WTC11 (cell line): ENCODE data around the gene TYW1B.
"Not testable (repeated sequence)": the region's sequence is repeated elsewhere in the genome, so short reads cannot be mapped to it uniquely, and the experiment has no call there.

Experiments used
- AR ChIP-seq: fragments of 250-450 bp; sonication (Bioruptor Pico); IDR thresholded peaks from 2 replicates; pipeline ENCODE4 v1.9.0; 2021; ENCODE audit warnings: mild to moderate bottlenecking
- CREB1 ChIP-seq: sonication (generic); formaldehyde crosslinking; IDR thresholded peaks from 2 replicates; pipeline ENCODE4 v1.8.0; 2023; ENCODE audit warnings: mild to moderate bottlenecking, missing genetic modification reagents
- CTCF ChIP-seq: fragments of 200-600 bp; IDR thresholded peaks from 2 replicates; pipeline ENCODE4 v1.8.0; 2022; ENCODE audit warnings: antibody characterized with exemption
- FOXJ3 ChIP-seq: sonication (generic); formaldehyde crosslinking; IDR thresholded peaks from 2 replicates; pipeline ENCODE4 v1.9.0; 2021; ENCODE audit warnings: missing genetic modification reagents, mild to moderate bottlenecking, borderline replicate concordance
- FOXK1 ChIP-seq: sonication (generic); formaldehyde crosslinking; IDR thresholded peaks from 2 replicates; pipeline ENCODE4 v1.8.0; 2022; ENCODE audit warnings: mild to moderate bottlenecking, moderate library complexity, missing genetic modification reagents
- NFYB ChIP-seq: sonication (generic); formaldehyde crosslinking; conservative IDR thresholded peaks from 2 replicates; pipeline ENCODE4 v1.8.0; 2022; ENCODE audit warnings: low read depth, missing genetic modification reagents
- NR1H2 ChIP-seq: sonication (generic); formaldehyde crosslinking; IDR thresholded peaks from 2 replicates; pipeline ENCODE4 v1.9.0; 2021; ENCODE audit warnings: mild to moderate bottlenecking, moderate library complexity, missing genetic modification reagents
- NR2C2 ChIP-seq: sonication (generic); formaldehyde crosslinking; IDR thresholded peaks from 2 replicates; pipeline ENCODE4 v1.8.0; 2022; ENCODE audit warnings: mild to moderate bottlenecking, missing genetic modification reagents
- RELA ChIP-seq: sonication (generic); formaldehyde crosslinking; IDR thresholded peaks from 2 replicates; pipeline ENCODE4 v1.8.1; 2022; ENCODE audit warnings: missing genetic modification reagents, mild to moderate bottlenecking, borderline replicate concordance
- USF2 ChIP-seq: sonication (generic); formaldehyde crosslinking; IDR thresholded peaks from 2 replicates; pipeline ENCODE4 v1.8.1; 2023; ENCODE audit warnings: mild to moderate bottlenecking, missing genetic modification reagents, moderate library complexity
- ZNF121 ChIP-seq: sonication (generic); formaldehyde crosslinking; IDR thresholded peaks from 2 replicates; pipeline ENCODE4 v1.8.0; 2023; ENCODE audit warnings: missing genetic modification reagents

- not testable (repeated sequence) for TF ChIP-seq CTCF; NR2C2 (CRISPR knock-in tag); FOXK1 (CRISPR knock-in tag); NR1H2 (CRISPR knock-in tag); CREB1; AR (CRISPR knock-in tag); ZNF121 (CRISPR knock-in tag); FOXJ3 (CRISPR knock-in tag); USF2 (CRISPR knock-in tag); RELA; NFYB (CRISPR knock-in tag)
Measured at GRCh38 chr7:72696643-72697042, 131.4 kb downstream of the TYW1B start.
